Pons (tissue), 1 donor: Measurements from ENCODE around the gene TNFRSF6B.
"Not testable (repeated sequence)": the region's sequence is repeated elsewhere in the genome, so short reads cannot be mapped to it uniquely, and the experiment has no call there.

Experiments
- DNase-seq: peaks from one replicate; pipeline ENCODE4 v3.0.0-alpha.2; 2016; ENCODE audit warnings: low spot score

TNFRSF6B gene

DNA sequence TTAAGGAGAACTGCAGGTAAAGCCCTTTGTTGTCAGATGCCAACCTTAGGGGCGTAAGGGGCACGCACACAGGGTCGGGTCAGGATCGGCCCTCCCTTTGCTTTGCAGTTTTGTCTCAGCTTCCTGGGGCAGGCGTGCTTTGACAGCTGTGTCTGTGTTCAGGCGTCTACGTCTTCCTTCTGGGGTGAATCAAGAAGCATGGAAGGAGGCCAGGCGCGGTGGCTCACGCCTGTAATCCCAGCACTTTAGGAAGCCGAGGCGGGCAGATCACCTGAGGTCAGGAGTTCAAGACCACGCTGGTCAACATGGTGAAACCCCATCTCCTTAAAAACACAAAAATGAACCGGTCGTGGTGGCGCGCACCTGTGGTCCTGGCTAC, 12.7 kb downstream of the TNFRSF6B start:
- DNase-seq: no peak

DNA sequence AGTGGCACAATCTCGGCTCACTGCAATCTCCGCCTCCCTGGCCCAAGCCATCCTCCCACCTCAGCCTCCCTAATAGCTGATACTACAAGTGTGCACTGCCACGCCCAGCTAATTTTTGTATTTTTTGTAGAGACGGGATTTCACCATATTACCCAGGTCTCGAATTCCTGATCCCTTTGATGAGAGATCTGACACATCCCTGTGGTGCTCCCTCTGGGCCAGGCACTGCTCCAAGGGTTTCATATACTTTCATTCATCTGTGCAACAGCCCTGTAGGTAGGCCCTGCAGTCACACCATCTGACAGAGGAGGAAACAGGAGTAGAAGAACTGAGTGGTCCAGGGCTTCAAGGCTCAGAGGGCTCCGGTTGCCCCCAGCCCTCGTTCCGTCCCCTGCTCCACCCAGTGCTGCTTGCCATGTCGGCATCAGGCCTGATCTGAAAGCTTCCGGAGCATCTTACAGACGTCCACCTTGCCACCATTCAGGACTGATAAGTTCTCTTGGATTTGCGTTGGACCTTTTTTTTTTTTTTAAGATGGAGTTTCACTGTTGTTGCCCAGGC, 14.7 kb downstream of the TNFRSF6B start:
- no peak for DNase-seq

DNA sequence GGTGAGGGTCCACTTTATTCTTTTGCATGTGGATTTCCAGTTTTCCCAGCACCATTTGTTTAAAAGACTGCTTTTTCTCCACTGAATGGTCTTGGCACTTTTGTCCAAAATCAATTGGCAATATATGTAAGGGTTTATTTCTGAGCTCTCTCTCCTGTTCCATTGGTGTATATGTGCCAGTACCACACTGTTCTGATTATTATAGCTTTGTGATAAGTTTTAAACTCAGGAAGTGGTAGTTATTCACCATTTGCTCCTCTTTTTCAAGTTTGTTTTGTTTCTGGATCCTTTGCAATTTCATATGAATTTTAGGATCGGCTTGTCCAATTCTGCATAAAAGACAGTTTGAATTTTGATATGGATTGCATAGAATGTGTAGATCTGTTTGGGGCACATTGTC, 15.7 kb downstream of the TNFRSF6B start:
- no peak for DNase-seq

- DNase-seq: no peak
Observed at GRCh38 chr20:63714858-63715257, 18.4 kb downstream of the TNFRSF6B start.

- no peak for DNase-seq
Observed at GRCh38 chr20:63718996-63719395, 22.5 kb downstream of the TNFRSF6B start.

- DNase-seq: not testable (repeated sequence)
Observed at GRCh38 chr20:63722967-63723622, 26.6 kb downstream of the TNFRSF6B start.

DNA sequence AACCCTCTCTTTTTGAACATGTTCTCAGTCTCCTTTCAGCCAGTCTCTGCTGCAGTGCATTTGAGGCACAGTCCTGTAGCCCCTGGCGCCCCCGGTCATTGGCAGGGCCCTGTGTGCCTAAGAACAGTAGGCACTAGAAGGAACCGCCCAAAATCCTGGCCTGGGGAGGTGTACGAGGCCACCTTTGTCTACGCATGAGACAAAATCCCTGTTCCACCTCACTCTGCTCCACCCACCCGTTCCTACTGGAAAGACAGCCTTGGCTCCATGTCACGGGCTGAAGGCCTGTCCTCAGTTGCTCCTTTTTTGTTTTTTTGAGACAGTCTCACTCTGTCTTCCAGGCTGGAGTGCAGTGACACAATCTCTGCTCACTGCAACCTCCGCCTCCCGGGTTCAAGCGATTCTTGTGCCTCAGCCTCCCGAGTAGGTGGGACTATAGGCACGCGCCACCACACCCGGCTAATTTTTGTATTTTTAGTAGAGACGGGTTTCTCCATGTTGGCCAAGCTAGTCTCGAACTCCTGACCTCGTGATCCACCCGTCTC, 33.8 kb downstream of the TNFRSF6B start:
- DNase-seq: not testable (repeated sequence)

- no peak for DNase-seq
Observed at GRCh38 chr20:63731410-63731809, 35.0 kb downstream of the TNFRSF6B start.

DNA sequence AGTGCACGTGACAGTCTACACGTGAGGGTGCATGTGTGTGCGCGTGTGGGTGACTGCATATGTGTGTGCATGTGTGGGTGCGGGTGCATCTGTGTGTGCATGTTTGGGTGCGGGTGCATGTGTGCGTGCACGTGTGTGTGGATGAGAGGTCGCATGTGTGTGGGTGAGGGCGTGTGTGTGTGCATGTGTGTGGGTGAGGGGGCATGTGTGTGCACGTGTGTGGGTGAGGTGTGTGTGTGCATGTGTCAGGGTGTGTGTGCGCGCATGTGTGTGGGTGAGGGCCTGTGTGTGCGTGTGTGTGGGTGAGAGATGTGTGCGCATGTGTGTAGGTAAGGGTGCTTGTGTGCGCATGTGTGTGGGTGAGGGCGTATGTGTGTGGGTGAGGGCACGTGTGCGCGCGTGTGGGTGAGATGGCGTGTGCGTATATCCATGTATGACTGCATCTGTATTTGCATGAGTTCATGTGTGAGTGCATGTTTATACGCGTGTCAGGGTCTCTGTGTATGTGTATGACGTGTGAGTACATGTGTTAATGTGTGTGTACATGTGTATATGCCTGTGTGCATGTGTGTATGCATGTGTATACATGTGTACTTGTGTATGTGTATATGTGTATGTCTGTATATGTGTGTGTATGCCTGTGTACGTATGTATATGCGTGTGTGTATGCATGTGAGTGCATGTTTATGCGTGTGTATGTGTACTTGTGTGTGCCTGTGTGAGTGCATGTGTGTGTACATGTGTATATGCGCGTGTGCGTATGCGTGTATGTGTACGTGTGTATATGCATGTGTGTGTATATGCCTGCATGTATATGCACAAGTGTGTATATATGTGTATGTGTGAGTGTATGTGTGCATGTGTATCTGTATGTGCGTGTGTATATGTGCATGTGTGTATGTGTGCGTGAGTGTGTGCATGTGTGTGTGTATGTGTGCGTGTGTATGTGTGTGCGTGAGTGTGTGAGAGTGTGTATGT, 36.0 kb downstream of the TNFRSF6B start:
- DNase-seq: no peak

- DNase-seq: no peak
Observed at GRCh38 chr20:63733117-63733516, 36.7 kb downstream of the TNFRSF6B start.

GRCh38 chr20:63733579-63734081, 37.2 kb downstream of the TNFRSF6B start:
- no peak for DNase-seq

DNA sequence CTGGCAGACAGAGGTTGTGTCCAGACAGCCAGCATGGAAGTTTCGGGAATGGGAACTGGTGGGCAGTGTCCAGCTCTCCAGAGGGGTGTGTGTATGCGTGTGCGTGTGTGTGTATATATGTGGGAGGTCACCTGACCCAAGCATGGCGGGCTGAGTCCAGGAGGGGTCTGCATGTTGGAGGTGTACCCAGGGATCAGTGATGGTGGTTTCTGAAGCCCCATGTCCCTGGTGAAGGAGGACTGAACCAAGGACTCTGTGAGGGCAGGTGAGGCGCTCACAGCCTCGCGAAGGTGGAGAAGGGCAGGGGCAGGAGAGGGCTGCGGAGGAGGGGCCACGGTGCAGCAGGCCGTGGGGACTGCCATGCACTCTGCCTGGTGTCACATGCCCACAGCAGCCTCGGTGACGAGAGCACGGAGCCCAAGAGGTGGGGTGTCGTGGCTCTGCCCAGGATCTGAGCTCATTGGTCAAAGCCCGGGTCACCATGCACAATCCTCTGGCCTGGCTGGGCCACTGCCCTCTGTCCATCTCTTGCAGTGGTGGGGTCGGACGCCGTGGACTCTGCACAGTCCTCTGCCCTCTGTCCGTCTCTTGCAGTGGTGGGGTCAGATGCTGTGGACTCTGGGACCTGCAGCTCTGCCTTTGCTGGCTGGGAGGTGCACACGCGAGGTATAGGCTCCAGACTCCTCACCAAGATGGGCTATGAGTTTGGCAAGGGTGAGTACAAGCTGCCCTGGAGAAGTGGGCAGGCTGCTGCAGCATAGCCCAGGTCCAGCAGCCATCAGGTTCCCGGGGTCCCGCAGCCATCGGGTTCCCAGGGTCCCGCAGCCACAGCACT, 37.9 kb downstream of the TNFRSF6B start:
- no peak for DNase-seq

- no peak for DNase-seq
Observed at GRCh38 chr20:63734946-63735858, 38.8 kb downstream of the TNFRSF6B start.

- DNase-seq: no peak
Observed at GRCh38 chr20:63735859-63736718, 39.6 kb downstream of the TNFRSF6B start, which contains the start of gene LIME1. Gene LIME1, plus strand, starts transcription at chr20:63736664. Its CDS starts 886 bp downstream, at chr20:63737550.

DNA sequence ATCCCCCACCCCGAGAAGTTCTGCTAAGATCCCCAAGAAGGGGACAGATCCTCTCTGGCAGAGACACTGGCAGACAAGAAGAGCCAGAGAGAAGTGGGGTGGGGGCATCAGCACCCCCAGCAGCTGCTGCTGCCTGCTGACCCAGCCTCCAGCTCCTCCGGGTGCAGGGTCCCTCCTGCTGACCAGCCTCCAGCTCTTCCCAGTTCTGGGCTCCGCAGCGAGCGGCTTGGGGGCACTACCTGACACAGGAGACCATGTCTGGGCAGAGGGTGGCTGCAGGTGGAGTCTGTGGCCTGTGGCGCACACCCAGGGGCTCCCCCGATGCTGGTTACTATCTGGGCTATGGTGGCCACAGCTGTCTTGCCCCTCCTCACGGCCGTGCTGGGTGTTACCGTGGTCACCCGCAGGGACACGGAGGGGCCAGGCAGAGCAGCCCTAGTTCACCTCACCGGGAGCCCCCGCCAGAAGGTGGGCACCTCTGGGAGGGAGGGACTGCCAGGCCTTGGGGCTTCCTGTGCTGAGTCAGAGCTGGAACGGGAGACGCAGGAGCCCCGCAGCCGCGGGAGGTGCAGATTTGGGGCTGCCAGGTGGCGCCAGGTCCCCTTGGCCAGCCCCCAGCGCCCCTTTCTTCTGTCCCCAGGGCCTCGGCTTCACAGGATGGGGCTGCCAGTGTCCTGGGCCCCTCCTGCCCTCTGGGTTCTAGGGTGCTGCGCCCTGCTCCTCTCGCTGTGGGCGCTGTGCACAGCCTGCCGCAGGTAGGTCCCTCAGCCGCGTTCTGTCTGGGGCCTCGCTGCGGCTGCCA, 40.6 kb downstream of the TNFRSF6B start:
- DNase-seq: no peak

DNA sequence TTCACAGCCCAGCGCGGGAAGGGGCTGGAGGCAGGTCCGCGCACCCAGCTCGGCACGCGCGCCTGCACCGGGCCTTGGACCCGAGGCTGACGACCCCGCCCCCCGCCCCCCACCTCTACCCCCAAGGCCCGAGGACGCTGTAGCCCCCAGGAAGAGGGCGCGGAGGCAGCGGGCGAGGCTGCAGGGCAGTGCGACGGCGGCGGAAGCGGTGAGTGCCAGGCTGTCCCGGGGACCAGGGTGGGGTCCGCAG, 41.2 kb downstream of the TNFRSF6B start:
- no peak for DNase-seq

DNA sequence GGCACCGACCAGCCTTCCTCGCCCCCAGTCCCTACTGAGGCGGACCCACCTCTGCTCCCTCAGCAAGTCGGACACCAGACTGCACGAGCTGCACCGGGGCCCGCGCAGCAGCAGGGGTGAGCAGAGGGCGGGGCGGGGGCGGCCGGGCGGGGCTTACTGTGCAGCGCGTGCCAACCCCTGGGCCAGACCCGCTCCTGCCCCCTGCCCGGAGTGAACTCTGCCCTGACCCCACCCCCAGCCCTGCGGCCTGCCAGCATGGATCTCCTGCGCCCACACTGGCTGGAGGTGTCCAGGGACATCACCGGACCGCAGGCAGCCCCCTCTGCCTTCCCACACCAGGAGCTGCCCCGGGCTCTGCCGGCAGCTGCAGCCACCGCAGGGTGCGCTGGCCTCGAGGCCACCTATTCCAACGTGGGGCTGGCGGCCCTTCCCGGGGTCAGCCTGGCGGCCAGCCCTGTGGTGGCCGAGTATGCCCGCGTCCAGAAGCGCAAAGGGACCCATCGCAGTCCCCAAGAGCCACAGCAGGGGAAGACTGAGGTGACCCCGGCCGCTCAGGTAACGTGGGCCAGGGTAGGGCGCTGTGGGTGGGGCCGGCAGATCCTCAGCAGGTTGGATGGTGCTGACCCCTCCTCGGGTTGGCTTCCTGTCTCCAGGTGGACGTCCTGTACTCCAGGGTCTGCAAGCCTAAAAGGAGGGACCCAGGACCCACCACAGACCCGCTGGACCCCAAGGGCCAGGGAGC, 41.7 kb downstream of the TNFRSF6B start:
- DNase-seq: no peak

DNA sequence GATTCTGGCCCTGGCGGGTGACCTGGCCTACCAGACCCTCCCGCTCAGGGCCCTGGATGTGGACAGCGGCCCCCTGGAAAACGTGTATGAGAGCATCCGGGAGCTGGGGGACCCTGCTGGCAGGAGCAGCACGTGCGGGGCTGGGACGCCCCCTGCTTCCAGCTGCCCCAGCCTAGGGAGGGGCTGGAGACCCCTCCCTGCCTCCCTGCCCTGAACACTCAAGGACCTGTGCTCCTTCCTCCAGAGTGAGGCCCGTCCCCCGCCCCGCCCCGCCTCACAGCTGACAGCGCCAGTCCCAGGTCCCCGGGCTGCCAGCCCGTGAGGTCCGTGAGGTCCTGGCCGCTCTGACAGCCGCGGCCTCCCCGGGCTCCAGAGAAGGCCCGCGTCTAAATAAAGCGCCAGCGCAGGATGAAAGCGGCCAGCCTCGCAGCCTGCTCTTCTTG, 42.3 kb downstream of the TNFRSF6B start:
- DNase-seq: no peak
